Kidney epithelial cell (primary cell): ENCODE measurements around the gene AHCYL1. TPM values are rescaled to one million over a fixed set of nuclear protein-coding genes. Genes with fewer than 3 reads are reported as not detected.

Experiments
- DNase-seq: peaks from one replicate; pipeline ENCODE4 v3.0.0-alpha.2; 2010; ENCODE audit warnings: low read depth
- H3K27me3 ChIP-seq: 2 replicates; pipeline ENCODE4 v1.6.0; 2011; ENCODE audit warnings: low read length; ENCODE audit not compliant: control insufficient read depth, insufficient read depth
- H3K36me3 ChIP-seq: 2 replicates; pipeline ENCODE4 v1.5.1; 2011; ENCODE audit warnings: low read length; ENCODE audit not compliant: control insufficient read depth, insufficient read depth
- H3K4me3 ChIP-seq: 2 replicates; pipeline ENCODE4 v1.5.1; 2011; ENCODE audit warnings: low read depth, mild to moderate bottlenecking, control low read depth, low read length
- total RNA-seq: library from RNA; depleted of rRNA; stranded (reverse); fragments of >200 nt; gene quantifications from 2 replicates; pipeline ENCODE4 v1.2.3, GENCODE V29; 2015
- TF ChIP-seq, protein P1 (sequence below): IDR thresholded peaks from 2 replicates; pipeline ENCODE4 v1.5.1; 2011; ENCODE audit warnings: mild to moderate bottlenecking, moderate library complexity, low read length, control low read depth, inconsistent platforms; ENCODE audit not compliant: insufficient read depth, poor library complexity, severe bottlenecking

The AHCYL1 gene
- total RNA-seq, 1 donor from 2014 or later, result 40.1 TPM

DNA sequence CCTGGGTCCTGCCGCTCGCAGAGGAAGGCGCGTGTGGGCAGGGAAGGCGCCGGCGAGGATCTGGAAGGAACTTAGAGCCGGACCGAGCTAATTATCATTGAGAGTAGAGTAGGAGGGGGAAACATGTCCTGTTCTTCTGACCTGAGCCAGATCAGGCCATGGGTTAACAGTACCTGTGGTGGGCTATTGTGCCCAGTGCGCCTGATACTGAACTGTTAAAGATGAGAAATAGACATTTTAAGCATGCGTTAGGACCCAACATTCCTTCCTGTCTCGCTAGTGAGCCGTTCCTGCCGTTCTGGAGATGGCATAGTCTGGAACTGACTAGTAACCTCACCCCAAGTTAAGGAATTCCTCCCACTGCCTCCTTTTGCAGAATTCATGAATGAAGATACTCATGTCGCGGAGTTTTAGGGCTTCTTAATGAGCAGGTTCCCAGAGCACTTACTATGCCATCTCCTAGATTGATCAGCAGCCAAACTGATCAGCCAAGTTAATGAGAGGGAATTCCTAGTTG, 50.7 kb downstream of the AHCYL1 start:
- Histone ChIP-seq H3K36me3 (peaks cover 5% of the 10 kb centered on the region), H3K27me3 (no peaks in the 10 kb centered on the region), H3K4me3 (peak overlapping the region; percentile 93)
- TF ChIP-seq, protein P1, sequence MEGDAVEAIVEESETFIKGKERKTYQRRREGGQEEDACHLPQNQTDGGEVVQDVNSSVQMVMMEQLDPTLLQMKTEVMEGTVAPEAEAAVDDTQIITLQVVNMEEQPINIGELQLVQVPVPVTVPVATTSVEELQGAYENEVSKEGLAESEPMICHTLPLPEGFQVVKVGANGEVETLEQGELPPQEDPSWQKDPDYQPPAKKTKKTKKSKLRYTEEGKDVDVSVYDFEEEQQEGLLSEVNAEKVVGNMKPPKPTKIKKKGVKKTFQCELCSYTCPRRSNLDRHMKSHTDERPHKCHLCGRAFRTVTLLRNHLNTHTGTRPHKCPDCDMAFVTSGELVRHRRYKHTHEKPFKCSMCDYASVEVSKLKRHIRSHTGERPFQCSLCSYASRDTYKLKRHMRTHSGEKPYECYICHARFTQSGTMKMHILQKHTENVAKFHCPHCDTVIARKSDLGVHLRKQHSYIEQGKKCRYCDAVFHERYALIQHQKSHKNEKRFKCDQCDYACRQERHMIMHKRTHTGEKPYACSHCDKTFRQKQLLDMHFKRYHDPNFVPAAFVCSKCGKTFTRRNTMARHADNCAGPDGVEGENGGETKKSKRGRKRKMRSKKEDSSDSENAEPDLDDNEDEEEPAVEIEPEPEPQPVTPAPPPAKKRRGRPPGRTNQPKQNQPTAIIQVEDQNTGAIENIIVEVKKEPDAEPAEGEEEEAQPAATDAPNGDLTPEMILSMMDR, result no peak
- DNase-seq, result no peak

DNA sequence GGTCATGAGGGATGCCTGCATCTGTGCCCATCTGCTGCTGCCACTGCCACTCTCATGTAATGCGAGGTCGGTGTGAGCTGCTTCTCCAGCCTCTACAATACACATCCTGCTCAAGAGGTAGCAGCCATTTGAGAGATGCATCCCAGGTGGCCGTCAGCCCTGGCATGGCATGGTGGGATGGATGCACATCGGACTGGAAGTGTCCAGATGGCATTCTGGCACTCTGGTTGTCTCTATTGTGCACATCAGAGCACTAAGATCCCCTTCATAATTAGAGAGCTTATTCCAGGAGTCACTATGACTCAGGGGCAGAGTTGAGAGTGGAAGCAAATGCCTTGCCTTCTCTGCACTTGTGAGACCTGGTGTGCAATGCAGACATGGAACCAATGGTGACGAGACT, 53.7 kb downstream of the AHCYL1 start:
- TF ChIP-seq, protein P1, result no peak
- no peaks in the 10 kb centered on the region for H3K27me3 ChIP-seq
- H3K4me3 ChIP-seq, result no peak overlapping the region
- H3K36me3 ChIP-seq, result peaks cover 7% of the 10 kb centered on the region
- no peak for DNase-seq

DNA sequence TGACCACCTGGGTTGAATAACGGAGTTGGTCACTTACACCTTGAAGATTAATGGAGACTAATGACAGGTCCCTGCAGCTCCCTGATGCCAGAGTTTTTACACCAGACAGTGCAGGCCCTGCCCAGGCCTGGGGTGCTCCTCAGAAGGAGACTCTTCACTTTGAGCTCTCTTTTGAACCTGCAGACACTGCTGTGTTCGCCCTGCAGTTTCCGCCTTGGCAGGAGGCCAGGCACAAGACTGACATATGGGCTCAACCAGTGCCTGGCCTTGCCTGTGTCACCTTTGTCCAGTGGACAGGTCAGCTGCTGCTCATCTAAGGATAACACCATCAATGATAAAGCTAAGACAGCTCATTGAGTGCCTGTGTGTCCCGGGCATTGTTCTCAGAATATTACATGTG, 55.1 kb downstream of the AHCYL1 start:
- Histone ChIP-seq H3K36me3 (peaks cover 8% of the 10 kb centered on the region), H3K27me3 (no peaks in the 10 kb centered on the region), H3K4me3 (no peak overlapping the region)
- TF ChIP-seq, protein P1, result no peak
- no peak for DNase-seq

DNA sequence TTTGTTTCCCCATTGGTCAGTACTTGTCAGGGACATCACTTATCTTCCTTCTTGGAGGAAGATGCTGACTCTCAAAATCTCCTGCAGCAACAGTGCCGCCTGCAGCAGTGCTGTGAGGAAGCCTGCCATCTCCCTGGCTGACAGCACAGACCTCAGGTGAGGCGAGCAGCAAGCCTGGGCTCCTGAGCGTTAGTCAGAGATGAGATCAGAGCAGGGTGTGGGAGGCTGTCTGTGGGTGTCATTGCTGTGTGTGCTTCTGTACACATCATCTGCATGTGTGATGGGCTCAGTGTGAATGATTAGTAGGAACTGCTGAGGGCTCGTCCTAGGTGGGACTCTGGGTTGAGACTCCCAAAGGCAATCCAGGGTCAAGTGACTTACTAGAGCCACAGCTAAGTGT, 56.0 kb downstream of the AHCYL1 start:
- Histone ChIP-seq H3K27me3 (no peaks in the 10 kb centered on the region), H3K4me3 (no peak overlapping the region), H3K36me3 (peaks cover 8% of the 10 kb centered on the region)
- TF ChIP-seq, protein P1, result no peak
- no peak for DNase-seq

DNA sequence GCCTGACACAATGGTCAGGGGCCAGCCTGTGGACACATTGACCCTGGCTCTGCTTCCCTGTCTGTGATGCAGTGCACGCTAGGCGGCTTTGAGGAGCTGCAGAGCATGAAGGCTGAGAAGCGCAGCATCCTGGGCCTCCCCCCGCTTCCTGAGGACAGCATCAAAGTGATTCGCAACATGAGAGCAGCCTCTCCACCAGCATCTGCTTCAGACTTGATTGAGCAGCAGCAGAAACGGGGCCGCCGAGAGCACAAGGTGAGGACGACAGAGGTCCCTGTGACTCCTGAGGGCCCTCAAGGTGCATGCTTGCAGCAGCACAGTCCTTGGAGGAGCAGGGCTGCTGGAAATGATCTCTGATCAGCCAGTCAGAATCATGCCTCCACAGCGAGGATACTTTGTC, 58.5 kb downstream of the AHCYL1 start:
- H3K36me3 ChIP-seq, result peaks cover 13% of the 10 kb centered on the region
- no peak for DNase-seq
- TF ChIP-seq, protein P1, result no peak
- no peak overlapping the region for H3K4me3 ChIP-seq
- no peaks in the 10 kb centered on the region for H3K27me3 ChIP-seq

DNA sequence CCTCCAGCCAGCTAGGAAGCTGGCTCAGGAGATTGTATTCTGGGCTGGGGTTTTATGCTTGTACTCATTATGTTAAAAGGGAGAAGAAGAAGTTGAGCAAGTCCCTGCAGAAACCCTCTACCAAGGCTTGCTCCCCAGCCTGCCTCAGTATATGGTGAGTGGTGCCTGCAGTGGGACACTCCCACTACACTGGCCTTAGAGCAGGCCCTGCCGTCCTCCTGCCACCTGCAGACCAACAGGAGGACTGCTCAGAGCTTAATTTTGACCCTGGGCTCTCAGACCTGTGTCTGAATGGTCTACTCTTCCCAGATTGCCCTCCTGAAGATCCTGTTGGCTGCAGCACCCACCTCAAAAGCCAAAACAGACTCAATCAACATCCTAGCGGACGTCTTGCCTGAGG, 62.9 kb downstream of the AHCYL1 start:
- no peaks in the 10 kb centered on the region for H3K27me3 ChIP-seq
- H3K36me3 ChIP-seq, result peaks cover 9% of the 10 kb centered on the region
- TF ChIP-seq, protein P1, result no peak
- H3K4me3 ChIP-seq, result no peak overlapping the region
- DNase-seq, result no peak
